ENCODE measurements around the gene PLXNA4. TPM values are rescaled to one million over a fixed set of nuclear protein-coding genes. Genes with fewer than 3 reads are reported as not detected.

PLXNA4 gene
- total RNA-seq, 1 donor: 2.6 TPM

GRCh38 chr7:132225216-132226030 lies 350.8 kb downstream of the PLXNA4 start:
- H3K27me3 ChIP-seq (ENCODE audit: insufficient read depth, low read length): no peaks in the 10 kb centered on the region
- H3K4me1 ChIP-seq (ENCODE audit: insufficient read depth, low read length): no peaks in the 10 kb centered on the region
- no peaks in the 10 kb centered on the region for H3K9me3 ChIP-seq (ENCODE audit: low read depth, low read length)
- H3K4me3 ChIP-seq (ENCODE audit: low read length): no peak overlapping the region

DNA sequence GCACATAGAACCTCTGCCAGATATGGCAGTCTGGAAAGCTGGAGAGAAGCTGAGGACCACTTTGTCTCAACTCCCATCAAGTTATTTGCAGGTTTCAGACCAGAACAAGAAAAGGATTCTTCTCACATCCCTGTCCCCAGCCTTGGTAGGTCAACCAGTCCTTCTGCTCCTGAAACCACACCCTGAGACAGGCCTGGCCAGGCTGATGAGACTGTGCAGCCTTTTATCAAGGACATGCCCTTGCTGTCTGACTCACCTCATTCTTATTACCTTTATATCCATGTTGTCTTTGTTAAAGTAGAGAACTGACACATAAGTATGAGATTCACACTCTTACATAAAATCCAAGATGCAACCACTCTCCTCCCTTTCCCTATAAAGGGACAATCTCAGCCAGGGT lies 354.9 kb downstream of the PLXNA4 start:
- no peaks in the 10 kb centered on the region for H3K4me1 ChIP-seq (ENCODE audit: insufficient read depth, low read length)

GRCh38 chr7:132220060-132220459 lies 356.2 kb downstream of the PLXNA4 start:
- Histone ChIP-seq H3K27me3 (ENCODE audit: insufficient read depth, low read length) (no peaks in the 10 kb centered on the region), H3K4me1 (ENCODE audit: insufficient read depth, low read length) (no peaks in the 10 kb centered on the region), H3K9me3 (ENCODE audit: low read depth, low read length) (no peaks in the 10 kb centered on the region), H3K4me3 (ENCODE audit: low read length) (no peak overlapping the region)

More for the DNA sequence above, 354.9 kb downstream of the PLXNA4 start:
- no peaks in the 10 kb centered on the region for H3K9me3 ChIP-seq (ENCODE audit: low read depth, low read length)
- no peaks in the 10 kb centered on the region for H3K27me3 ChIP-seq (ENCODE audit: insufficient read depth, low read length)
- H3K4me3 ChIP-seq (ENCODE audit: low read length): no peak overlapping the region

DNA sequence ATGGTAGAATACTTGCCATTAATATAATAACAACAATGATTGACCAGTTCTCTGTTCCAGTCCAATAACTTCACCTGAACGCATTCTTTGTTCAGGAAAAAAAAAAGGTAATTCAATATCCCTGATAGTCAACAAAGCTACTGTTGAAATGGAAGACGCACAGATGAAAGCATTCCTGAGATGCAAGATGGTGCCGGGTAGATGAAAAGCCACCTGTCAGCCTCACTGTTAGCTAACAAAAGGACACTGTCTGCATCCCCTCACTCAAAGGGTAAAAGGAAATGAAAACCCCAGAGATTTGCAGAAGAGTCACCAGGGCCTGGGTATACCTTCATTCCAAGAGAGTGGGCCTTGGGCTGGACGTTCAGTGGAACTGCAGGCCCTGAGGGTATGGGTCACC lies 357.4 kb downstream of the PLXNA4 start:
- Histone ChIP-seq H3K4me1 (ENCODE audit: insufficient read depth, low read length) (no peaks in the 10 kb centered on the region), H3K27me3 (ENCODE audit: insufficient read depth, low read length) (no peaks in the 10 kb centered on the region), H3K4me3 (ENCODE audit: low read length) (no peak overlapping the region), H3K9me3 (ENCODE audit: low read depth, low read length) (no peaks in the 10 kb centered on the region)

DNA sequence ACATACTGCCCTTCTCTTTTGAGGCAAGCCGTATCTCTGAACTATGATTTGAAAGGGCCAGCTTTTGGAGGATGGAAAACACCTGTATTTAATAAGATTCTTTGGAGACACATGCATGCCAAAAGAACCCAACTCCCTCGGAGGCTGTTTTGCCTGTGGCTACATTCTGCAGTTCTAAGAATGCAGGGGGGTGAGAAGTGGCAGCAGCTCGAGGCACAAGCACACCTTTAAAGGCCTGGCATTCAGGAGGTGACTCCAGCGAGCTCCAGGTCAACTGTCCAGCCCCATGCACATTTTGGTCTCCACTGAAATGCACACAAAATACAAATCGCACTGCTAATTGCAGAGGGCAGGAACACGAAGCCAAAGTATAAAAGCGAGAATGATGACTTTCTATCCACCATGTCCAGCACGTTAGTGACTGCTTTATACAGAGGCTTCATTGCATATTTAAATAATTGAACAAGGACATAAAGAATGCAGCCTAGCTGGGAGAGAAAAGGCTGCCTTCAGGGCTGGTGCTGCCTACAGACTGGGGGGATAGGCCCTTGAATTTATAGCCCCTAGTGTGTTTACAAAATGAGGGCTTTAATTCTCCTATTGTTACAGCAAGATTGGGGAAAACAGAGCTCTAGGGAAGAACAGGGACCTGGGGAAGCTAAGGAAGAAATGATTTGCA lies 359.3 kb downstream of the PLXNA4 start:
- Histone ChIP-seq H3K9me3 (ENCODE audit: low read depth, low read length) (no peaks in the 10 kb centered on the region), H3K4me1 (ENCODE audit: insufficient read depth, low read length) (no peaks in the 10 kb centered on the region), H3K4me3 (ENCODE audit: low read length) (no peak overlapping the region), H3K27me3 (ENCODE audit: insufficient read depth, low read length) (no peaks in the 10 kb centered on the region)

DNA sequence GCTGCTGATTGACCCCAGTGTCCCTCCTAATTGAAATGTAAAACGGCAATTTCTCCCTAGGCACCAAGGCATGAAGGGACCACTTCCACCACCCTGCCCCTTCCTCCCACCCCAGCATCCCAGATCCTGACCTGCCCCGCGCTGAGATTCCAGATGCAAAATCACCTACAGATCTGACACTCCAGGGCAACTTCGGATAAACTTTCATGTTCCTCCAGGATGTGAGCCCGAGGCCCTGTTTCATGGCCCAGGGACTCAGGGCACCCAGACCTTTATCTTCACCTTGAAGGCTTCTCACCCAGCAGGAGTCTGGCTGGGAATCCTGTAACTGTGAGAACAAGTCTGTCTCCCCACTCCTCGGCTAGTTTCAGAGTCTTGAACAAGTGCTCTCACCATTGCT lies 361.8 kb downstream of the PLXNA4 start:
- H3K27me3 ChIP-seq (ENCODE audit: insufficient read depth, low read length): no peaks in the 10 kb centered on the region
- no peaks in the 10 kb centered on the region for H3K4me1 ChIP-seq (ENCODE audit: insufficient read depth, low read length)
- no peak overlapping the region for H3K4me3 ChIP-seq (ENCODE audit: low read length)
- H3K9me3 ChIP-seq (ENCODE audit: low read depth, low read length): no peaks in the 10 kb centered on the region

GRCh38 chr7:132213583-132213982 lies 362.7 kb downstream of the PLXNA4 start:
- no peaks in the 10 kb centered on the region for H3K9me3 ChIP-seq (ENCODE audit: low read depth, low read length)
- no peak overlapping the region for H3K4me3 ChIP-seq (ENCODE audit: low read length)
- H3K27me3 ChIP-seq (ENCODE audit: insufficient read depth, low read length): no peaks in the 10 kb centered on the region
- no peaks in the 10 kb centered on the region for H3K4me1 ChIP-seq (ENCODE audit: insufficient read depth, low read length)

GRCh38 chr7:132211971-132212370 lies 364.3 kb downstream of the PLXNA4 start:
- no peaks in the 10 kb centered on the region for H3K27me3 ChIP-seq (ENCODE audit: insufficient read depth, low read length)
- H3K4me1 ChIP-seq (ENCODE audit: insufficient read depth, low read length): no peaks in the 10 kb centered on the region
- H3K9me3 ChIP-seq (ENCODE audit: low read depth, low read length): no peaks in the 10 kb centered on the region
- H3K4me3 ChIP-seq (ENCODE audit: low read length): no peak overlapping the region

DNA sequence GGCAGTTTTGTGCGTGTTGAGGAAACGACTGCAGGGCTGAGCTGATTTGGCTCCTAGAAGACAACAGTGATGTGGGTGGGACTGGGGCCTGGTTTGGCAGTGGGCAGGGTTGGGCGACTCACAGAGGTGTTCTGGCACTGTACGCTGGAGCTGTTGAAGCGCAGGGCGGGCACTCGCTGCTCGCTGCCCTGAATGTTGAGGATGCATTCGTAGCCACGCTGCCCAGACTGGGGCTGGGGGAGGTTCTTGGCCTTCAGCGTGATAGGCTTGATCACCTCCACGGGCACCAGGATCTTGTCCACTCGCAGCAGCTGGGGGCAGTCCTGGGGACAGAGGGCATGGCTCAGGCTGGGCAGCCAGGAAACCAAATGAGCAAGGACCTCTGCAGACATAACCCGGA lies 365.4 kb downstream of the PLXNA4 start:
- H3K4me3 ChIP-seq (ENCODE audit: low read length): no peak overlapping the region
- H3K9me3 ChIP-seq (ENCODE audit: low read depth, low read length): no peaks in the 10 kb centered on the region
- H3K4me1 ChIP-seq (ENCODE audit: insufficient read depth, low read length): no peaks in the 10 kb centered on the region
- no peaks in the 10 kb centered on the region for H3K27me3 ChIP-seq (ENCODE audit: insufficient read depth, low read length)

DNA sequence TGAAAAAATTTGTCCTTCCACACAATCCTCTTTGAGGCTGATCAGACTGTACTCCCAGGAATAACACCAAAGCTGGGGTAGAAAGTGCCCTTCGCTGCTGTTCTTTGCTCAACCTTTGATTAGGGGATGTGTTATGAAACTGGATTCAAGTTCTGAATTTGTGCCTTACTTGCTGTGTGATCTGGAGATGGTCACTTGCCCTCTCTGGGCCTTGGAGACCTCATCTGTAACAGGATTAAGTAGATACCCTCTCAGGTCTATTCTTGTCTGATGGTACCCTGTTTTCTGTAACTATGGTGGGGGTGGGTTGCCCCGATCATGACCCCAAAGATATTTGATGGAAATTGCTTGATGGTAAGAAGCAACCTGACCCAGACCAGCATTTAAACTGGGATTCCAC lies 368.5 kb downstream of the PLXNA4 start:
- Histone ChIP-seq H3K27me3 (ENCODE audit: insufficient read depth, low read length) (no peaks in the 10 kb centered on the region), H3K4me1 (ENCODE audit: insufficient read depth, low read length) (no peaks in the 10 kb centered on the region), H3K9me3 (ENCODE audit: low read depth, low read length) (no peaks in the 10 kb centered on the region), H3K4me3 (ENCODE audit: low read length) (no peak overlapping the region)

DNA sequence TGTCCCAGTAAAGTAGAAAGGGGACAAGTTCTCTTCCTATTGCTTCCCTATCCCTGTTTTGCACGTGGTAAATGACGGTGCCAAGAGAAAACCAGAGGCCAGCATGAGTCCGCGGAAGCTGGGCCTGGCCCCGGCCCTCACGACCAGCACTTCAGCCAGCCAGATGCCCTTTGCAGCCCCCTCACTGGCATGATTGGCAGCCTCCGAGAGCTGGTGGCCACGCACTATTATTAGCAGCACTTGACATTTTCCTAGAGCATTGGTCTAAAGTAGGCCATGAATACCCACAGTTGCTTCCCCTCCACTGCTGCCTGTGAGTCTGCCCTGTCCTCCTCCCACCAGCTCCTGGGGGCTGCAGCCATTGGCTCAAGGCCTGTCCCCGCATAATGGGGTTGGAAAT lies 369.1 kb downstream of the PLXNA4 start:
- no peaks in the 10 kb centered on the region for H3K9me3 ChIP-seq (ENCODE audit: low read depth, low read length)
- no peaks in the 10 kb centered on the region for H3K27me3 ChIP-seq (ENCODE audit: insufficient read depth, low read length)
- H3K4me3 ChIP-seq (ENCODE audit: low read length): no peak overlapping the region
- H3K4me1 ChIP-seq (ENCODE audit: insufficient read depth, low read length): no peaks in the 10 kb centered on the region

GRCh38 chr7:132206594-132206993 lies 369.7 kb downstream of the PLXNA4 start:
- H3K9me3 ChIP-seq (ENCODE audit: low read depth, low read length): no peaks in the 10 kb centered on the region
- H3K4me1 ChIP-seq (ENCODE audit: insufficient read depth, low read length): no peaks in the 10 kb centered on the region
- H3K27me3 ChIP-seq (ENCODE audit: insufficient read depth, low read length): no peaks in the 10 kb centered on the region
- H3K4me3 ChIP-seq (ENCODE audit: low read length): no peak overlapping the region

- Histone ChIP-seq H3K4me1 (ENCODE audit: insufficient read depth, low read length) (no peaks in the 10 kb centered on the region), H3K27me3 (ENCODE audit: insufficient read depth, low read length) (no peaks in the 10 kb centered on the region), H3K9me3 (ENCODE audit: low read depth, low read length) (no peaks in the 10 kb centered on the region)
These were observed 370.8 kb downstream of the PLXNA4 start for GRCh38 chr7:132205509-132205908.

DNA sequence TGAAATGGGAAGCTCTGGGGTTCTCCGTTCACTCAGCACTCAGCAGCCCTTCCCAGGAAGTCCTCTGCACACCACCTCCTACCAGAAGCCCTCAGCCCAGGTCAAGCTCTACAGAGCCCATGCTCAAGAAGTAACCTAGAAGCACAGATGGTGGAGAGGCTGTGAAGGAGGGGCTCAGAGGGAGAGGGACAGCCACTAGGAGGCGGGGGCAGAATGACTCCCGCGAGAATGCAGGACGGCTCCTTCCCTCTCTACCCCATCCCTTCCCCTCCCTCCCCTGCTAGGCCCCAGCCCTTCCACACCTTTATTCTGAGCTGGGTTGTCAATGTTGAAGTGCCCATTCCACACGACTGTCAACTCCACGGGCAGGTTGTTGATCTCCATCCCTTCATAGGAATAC lies 373.2 kb downstream of the PLXNA4 start:
- Histone ChIP-seq H3K27me3 (ENCODE audit: insufficient read depth, low read length) (no peaks in the 10 kb centered on the region), H3K9me3 (ENCODE audit: low read depth, low read length) (no peaks in the 10 kb centered on the region), H3K4me3 (ENCODE audit: low read length) (no peak overlapping the region), H3K4me1 (ENCODE audit: insufficient read depth, low read length) (no peaks in the 10 kb centered on the region)

More at GRCh38 chr7:132205509-132205908, 370.8 kb downstream of the PLXNA4 start:
- no peak overlapping the region for H3K4me3 ChIP-seq (ENCODE audit: low read length)

DNA sequence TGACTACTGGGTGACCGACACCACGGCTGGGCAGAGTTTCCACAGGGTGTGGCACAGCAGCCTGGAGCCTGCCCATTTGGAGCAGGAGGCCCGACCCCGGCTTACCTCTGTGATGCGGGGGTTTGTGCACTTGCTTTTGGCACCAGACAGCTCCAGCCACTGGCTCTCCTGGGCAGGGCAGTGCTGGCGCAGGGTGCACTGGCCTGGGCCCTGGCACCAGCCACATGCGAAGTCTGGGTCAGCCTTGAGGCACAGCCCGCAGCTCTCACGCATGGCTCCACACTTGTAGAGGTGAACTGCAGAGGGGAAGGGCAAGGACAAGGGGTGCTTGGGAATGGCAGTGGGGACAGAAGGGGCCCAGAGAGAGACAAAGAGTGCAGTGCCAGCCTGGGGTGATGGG lies 373.7 kb downstream of the PLXNA4 start:
- H3K4me1 ChIP-seq (ENCODE audit: insufficient read depth, low read length): no peaks in the 10 kb centered on the region
- H3K9me3 ChIP-seq (ENCODE audit: low read depth, low read length): no peaks in the 10 kb centered on the region
- H3K27me3 ChIP-seq (ENCODE audit: insufficient read depth, low read length): no peaks in the 10 kb centered on the region
- no peak overlapping the region for H3K4me3 ChIP-seq (ENCODE audit: low read length)

DNA sequence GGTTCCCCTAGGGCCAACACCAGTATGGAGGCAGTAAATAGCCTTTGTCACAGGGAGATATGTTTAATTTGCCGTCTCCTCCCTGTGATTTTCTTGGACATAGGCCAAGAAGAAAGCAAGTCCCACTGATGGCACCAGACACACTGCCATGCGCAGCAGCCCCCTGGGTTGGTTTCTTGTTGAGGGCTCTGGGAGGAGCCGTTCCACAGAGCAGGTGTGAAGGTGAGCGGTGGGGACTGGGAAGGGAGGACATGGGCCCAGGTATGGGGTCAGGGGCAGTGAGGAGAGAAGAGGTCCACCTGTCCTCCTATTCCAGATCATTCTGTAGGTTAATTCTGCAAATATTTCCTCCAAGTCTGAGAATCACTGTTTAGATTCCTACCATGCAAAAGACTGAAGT lies 376.1 kb downstream of the PLXNA4 start:
- H3K4me1 ChIP-seq (ENCODE audit: insufficient read depth, low read length): no peaks in the 10 kb centered on the region
- no peaks in the 10 kb centered on the region for H3K27me3 ChIP-seq (ENCODE audit: insufficient read depth, low read length)
- no peaks in the 10 kb centered on the region for H3K9me3 ChIP-seq (ENCODE audit: low read depth, low read length)
- no peak overlapping the region for H3K4me3 ChIP-seq (ENCODE audit: low read length)
